Keratinocyte (primary cell): Measurements from ENCODE around the gene RNPS1. TPM values are rescaled to one million over a fixed set of nuclear protein-coding genes. Genes with fewer than 3 reads are reported as not detected.

Experiments used
- DNase-seq: peaks from one replicate; pipeline ENCODE4 v3.0.0-alpha.2; 2011; ENCODE audit warnings: low read depth, missing footprints, low spot score
- FAIRE-seq: peaks from 2 replicates; lab custom pipeline; 2011; peaks lifted over from hg19 to GRCh38; lab: Jason Lieb, UNC
- H2AFZ ChIP-seq: 2 replicates; pipeline ENCODE4 v1.6.0; 2012; ENCODE audit warnings: low read length, control low read depth, inconsistent platforms; ENCODE audit not compliant: control insufficient read depth
- H3K27ac ChIP-seq: 2 replicates; pipeline ENCODE4 v1.5.1; 2011; ENCODE audit warnings: low read length; ENCODE audit not compliant: control insufficient read depth, insufficient read depth
- H3K27me3 ChIP-seq: 3 replicates; pipeline ENCODE4 v1.6.0; 2011; ENCODE audit warnings: low read length; ENCODE audit not compliant: control insufficient read depth, insufficient read depth; ENCODE audit errors: extremely low read depth
- H3K36me3 ChIP-seq, 2 experiments: 2 replicates in 1 of 2; 3 replicates in 1 of 2; pipeline ENCODE4 v1.5.1; 2011; ENCODE audit warnings: low read length in 2 of 2, mild to moderate bottlenecking in 1 of 2; ENCODE audit not compliant: control insufficient read depth in 2 of 2, insufficient read depth in 2 of 2; ENCODE audit errors: extremely low read depth in 1 of 2
- H3K4me1 ChIP-seq: 3 replicates; pipeline ENCODE4 v1.5.1; 2011; ENCODE audit warnings: low read length; ENCODE audit not compliant: control insufficient read depth, insufficient read depth; ENCODE audit errors: extremely low read depth
- H3K4me2 ChIP-seq: 3 replicates; pipeline ENCODE4 v1.6.0; 2011; ENCODE audit warnings: low read depth, low read length; ENCODE audit not compliant: control insufficient read depth, insufficient read depth; ENCODE audit errors: extremely low read depth
- H3K4me3 ChIP-seq, 3 experiments: fragments of 200-600 bp in 1 of 3; sonication (generic) in 1 of 3; 2 replicates in 2 of 3; 3 replicates in 1 of 3; pipeline ENCODE4 v1.5.1; 2011 to 2016; ENCODE audit warnings: low read length in 3 of 3, mild to moderate bottlenecking in 3 of 3, control low read depth in 2 of 3, inconsistent platforms in 1 of 3, low read depth in 1 of 3, mixed read lengths in 1 of 3, mixed run types in 1 of 3, moderate library complexity in 1 of 3; ENCODE audit not compliant: control insufficient read depth in 2 of 3, insufficient read depth in 2 of 3; ENCODE audit errors: extremely low read depth in 1 of 3
- H3K79me2 ChIP-seq: 2 replicates; pipeline ENCODE4 v1.6.0; 2012; ENCODE audit warnings: low read length; ENCODE audit not compliant: control insufficient read depth, insufficient read depth
- H3K9ac ChIP-seq: 3 replicates; pipeline ENCODE4 v1.6.0; 2011; ENCODE audit warnings: low read length; ENCODE audit not compliant: control insufficient read depth, insufficient read depth; ENCODE audit errors: extremely low read depth
- H3K9me1 ChIP-seq: 3 replicates; pipeline ENCODE4 v1.6.0; 2011; ENCODE audit warnings: low read length; ENCODE audit not compliant: control insufficient read depth, insufficient read depth; ENCODE audit errors: extremely low read depth
- H3K9me3 ChIP-seq: 2 replicates; pipeline ENCODE4 v1.5.1; 2012; ENCODE audit warnings: low read depth, low read length; ENCODE audit not compliant: control insufficient read depth
- H4K20me1 ChIP-seq: 3 replicates; pipeline ENCODE4 v1.6.0; 2011; ENCODE audit warnings: low read length; ENCODE audit not compliant: control insufficient read depth, insufficient read depth; ENCODE audit errors: extremely low read depth
- EZH2 ChIP-seq: IDR thresholded peaks from one replicate; pipeline ENCODE4 v1.6.1; 2012; ENCODE audit warnings: inconsistent platforms, mild to moderate bottlenecking, low read length, moderate library complexity
- dilution Hi-C: fragments of 300-500 bp; cut with MboI; formaldehyde crosslinking; loops from one replicate; pipeline ENCODE4 v1.7.0; 2020; ENCODE audit warnings: low sequenced_read_pairs; ENCODE audit not compliant: extremely low pct_ligation_motif_present
- polyA plus RNA-seq, 5 experiments: library from polyadenylated mRNA; depleted of rRNA in 3 of 5; stranded (reverse) in 3 of 5; stranded (forward) in 1 of 5; unstranded in 1 of 5; fragments of >200 nt; gene quantifications; 1 replicate in 1 of 5; 2 replicates in 3 of 5; 3 replicates in 1 of 5; pipeline versions ENCODE4 v1.2.1 to v1.2.3, GENCODE V29; 2011 to 2012; ENCODE audit warnings: missing spikeins in 2 of 5, low read depth in 1 of 5, low replicate concordance in 1 of 5
- TF ChIP-seq, protein P1 (sequence below), 3 experiments: IDR thresholded peaks in 1 of 3; conservative IDR thresholded peaks in 1 of 3; optimal IDR thresholded peaks in 1 of 3; 2 replicates in 2 of 3; 3 replicates in 1 of 3; pipeline versions ENCODE3 to v1.5.1; 2011; ENCODE audit warnings: low read length in 3 of 3, mild to moderate bottlenecking in 3 of 3, moderate library complexity in 2 of 3, control low read depth in 1 of 3, inconsistent platforms in 1 of 3; ENCODE audit not compliant: insufficient read depth in 2 of 3; ENCODE audit errors: extremely low read depth in 1 of 3

RNPS1 gene
- polyA plus RNA-seq, 1 donor (not counting 4 experiments of a cell fraction or from before 2014, with no cell fraction given), result 89.4 TPM

DNA sequence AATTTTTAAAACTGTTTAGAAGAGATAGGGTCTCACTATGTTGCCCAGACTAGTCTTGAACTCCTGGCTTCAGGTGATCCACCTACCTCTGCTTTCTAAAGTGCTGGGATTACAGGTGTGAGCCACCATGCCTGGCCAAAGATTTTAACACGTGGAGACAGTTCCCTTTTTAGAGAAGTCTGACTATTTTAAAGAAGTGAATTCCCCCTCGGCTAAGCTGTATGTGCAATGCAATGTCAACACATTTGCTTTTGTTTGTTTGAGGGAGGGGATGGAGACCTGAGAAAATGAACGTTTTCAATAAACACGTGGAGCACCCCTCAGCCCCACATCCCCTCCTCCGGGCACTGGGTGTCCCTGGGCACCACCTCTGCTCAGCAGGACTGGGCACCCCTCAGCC lies 14.3 kb upstream of the RNPS1 start:
- no peaks in the 10 kb centered on the region for H4K20me1 ChIP-seq
- H3K27ac ChIP-seq, result no peak overlapping the region
- dilution Hi-C loops, result no loop called here
- no peaks in the 10 kb centered on the region for H3K79me2 ChIP-seq
- H3K9ac ChIP-seq, result no peak overlapping the region
- H3K4me3 ChIP-seq, result no peak overlapping the region
- FAIRE-seq (no peak), DNase-seq (no peak)
- H3K9me1 ChIP-seq, result no peaks in the 10 kb centered on the region
- H3K4me1 ChIP-seq, result peaks cover 4% of the 10 kb centered on the region
- no peak overlapping the region for H2AFZ ChIP-seq
- no peaks in the 10 kb centered on the region for H3K36me3 ChIP-seq
- no peaks in the 10 kb centered on the region for H3K9me3 ChIP-seq
- H3K4me2 ChIP-seq, result no peak overlapping the region
- TF ChIP-seq, protein P1, sequence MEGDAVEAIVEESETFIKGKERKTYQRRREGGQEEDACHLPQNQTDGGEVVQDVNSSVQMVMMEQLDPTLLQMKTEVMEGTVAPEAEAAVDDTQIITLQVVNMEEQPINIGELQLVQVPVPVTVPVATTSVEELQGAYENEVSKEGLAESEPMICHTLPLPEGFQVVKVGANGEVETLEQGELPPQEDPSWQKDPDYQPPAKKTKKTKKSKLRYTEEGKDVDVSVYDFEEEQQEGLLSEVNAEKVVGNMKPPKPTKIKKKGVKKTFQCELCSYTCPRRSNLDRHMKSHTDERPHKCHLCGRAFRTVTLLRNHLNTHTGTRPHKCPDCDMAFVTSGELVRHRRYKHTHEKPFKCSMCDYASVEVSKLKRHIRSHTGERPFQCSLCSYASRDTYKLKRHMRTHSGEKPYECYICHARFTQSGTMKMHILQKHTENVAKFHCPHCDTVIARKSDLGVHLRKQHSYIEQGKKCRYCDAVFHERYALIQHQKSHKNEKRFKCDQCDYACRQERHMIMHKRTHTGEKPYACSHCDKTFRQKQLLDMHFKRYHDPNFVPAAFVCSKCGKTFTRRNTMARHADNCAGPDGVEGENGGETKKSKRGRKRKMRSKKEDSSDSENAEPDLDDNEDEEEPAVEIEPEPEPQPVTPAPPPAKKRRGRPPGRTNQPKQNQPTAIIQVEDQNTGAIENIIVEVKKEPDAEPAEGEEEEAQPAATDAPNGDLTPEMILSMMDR (optimal IDR thresholded peaks at IDR 0.05 in 1 of 3, IDR thresholded peaks at IDR 0.05 in 1 of 3, conservative IDR thresholded peaks at IDR 0.05 in 1 of 3; ENCODE audit: extremely low read depth in 1 of 3, insufficient read depth in 2 of 3, low read length in 3 of 3), result no peak
- TF ChIP-seq EZH2, result no peak
- peaks cover 4% of the 10 kb centered on the region for H3K27me3 ChIP-seq

DNA sequence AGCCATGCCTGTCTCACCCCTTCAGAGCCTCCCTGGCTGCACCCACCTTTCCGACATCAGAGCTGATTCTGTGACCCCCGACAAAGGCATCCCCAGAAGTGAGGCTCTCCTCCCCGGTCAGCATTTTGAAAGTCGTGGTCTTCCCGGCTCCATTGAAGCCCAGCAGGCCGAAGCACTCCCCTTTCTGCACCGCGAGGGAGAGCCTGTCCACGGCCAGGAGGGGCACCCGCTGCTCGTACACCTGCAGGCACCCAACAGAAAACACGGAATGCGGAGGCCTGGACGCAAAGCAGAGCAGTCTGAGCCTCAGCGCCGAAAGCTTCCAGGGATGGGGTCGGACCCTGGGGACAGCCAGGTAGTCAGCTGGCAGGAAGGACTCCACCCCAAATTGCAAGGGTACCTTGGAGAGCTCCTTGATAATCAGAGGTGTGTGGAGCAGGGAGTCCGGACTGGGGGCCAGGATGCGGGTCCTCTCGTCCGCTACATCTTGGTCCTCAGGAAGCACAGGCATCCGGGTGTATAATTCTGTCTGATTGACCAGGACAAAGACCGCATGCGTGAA lies 13.1 kb upstream of the RNPS1 start:
- dilution Hi-C loops, result no loop called here
- Histone ChIP-seq H3K36me3 (no peaks in the 10 kb centered on the region), H3K4me2 (no peak overlapping the region), H2AFZ (no peak overlapping the region), H3K27ac (no peak overlapping the region), H3K9me1 (no peaks in the 10 kb centered on the region), H3K9me3 (no peaks in the 10 kb centered on the region), H3K27me3 (peaks cover 4% of the 10 kb centered on the region), H3K4me3 (no peak overlapping the region), H3K79me2 (no peaks in the 10 kb centered on the region), H3K4me1 (peaks cover 4% of the 10 kb centered on the region), H4K20me1 (no peaks in the 10 kb centered on the region), H3K9ac (no peak overlapping the region)
- DNase-seq, result no peak
- no peak for TF ChIP-seq EZH2
- TF ChIP-seq, protein P1 (optimal IDR thresholded peaks at IDR 0.05 in 1 of 3, IDR thresholded peaks at IDR 0.05 in 1 of 3, conservative IDR thresholded peaks at IDR 0.05 in 1 of 3; ENCODE audit: extremely low read depth in 1 of 3, insufficient read depth in 2 of 3, low read length in 3 of 3), result no peak
- no peak for FAIRE-seq
